Tibial nerve (tissue), 4 donors: ENCODE results near the gene KLHL36. TPM values are rescaled to one million over a fixed set of nuclear protein-coding genes. Genes with fewer than 3 reads are reported as not detected.

Experiments used
- DNase-seq, 2 donors: peaks; one replicate each; pipeline ENCODE4 v3.0.0-alpha.2; 2019; ENCODE audit warnings: low spot score in 2 of 2
- H3K27ac ChIP-seq, 4 donors: fragments of 200-600 bp; sonication (generic) in 3 of 4; one replicate each; pipeline ENCODE4 v1.5.1; 2017 to 2019; ENCODE audit warnings: mild to moderate bottlenecking in 1 of 4
- H3K27me3 ChIP-seq, 2 donors: fragments of 200-600 bp; sonication (generic) in 1 of 2; one replicate each; pipeline versions ENCODE4 v1.5.1 to v1.6.0; 2017 to 2019
- H3K36me3 ChIP-seq, 3 donors: fragments of 200-600 bp; sonication (generic); one replicate each; pipeline ENCODE4 v1.5.1; 2018 to 2019
- H3K4me1 ChIP-seq, 4 donors: fragments of 200-600 bp; sonication (generic) in 3 of 4; one replicate each; pipeline ENCODE4 v1.5.1; 2017 to 2019
- H3K4me3 ChIP-seq, 4 donors: fragments of 200-600 bp; sonication (generic) in 3 of 4; one replicate each; pipeline ENCODE4 v1.5.1; 2017 to 2019; ENCODE audit warnings: mild to moderate bottlenecking in 1 of 4, moderate library complexity in 1 of 4
- H3K9me3 ChIP-seq, 4 donors: fragments of 200-600 bp; sonication (generic) in 3 of 4; one replicate each; pipeline ENCODE4 v1.5.1; 2017 to 2019
- EP300 ChIP-seq, 2 donors: sonication (generic); formaldehyde crosslinking; IDR thresholded peaks; one replicate each; pipeline ENCODE4 v1.6.1; 2017; ENCODE audit warnings: antibody characterized with exemption in 2 of 2, mild to moderate bottlenecking in 1 of 2
- POLR2A ChIP-seq, 2 donors: fragments of 450-650 bp; IDR thresholded peaks; one replicate each; pipeline ENCODE4 v1.6.1; 2017; ENCODE audit warnings: antibody characterized with exemption in 2 of 2, mild to moderate bottlenecking in 2 of 2, moderate library complexity in 2 of 2
- WGBS, 2 donors: methylation state at CpG; one replicate each; pipeline ENCODE4 v1.1.5; 2018; 5-methylcytosine and 5-hydroxymethylcytosine counted together
- total RNA-seq, 4 donors: library from RNA; depleted of rRNA; stranded (reverse); fragments of >200 nt; gene quantifications; one replicate each; pipeline ENCODE4 v1.1.0, GENCODE V29; 2016
- TF ChIP-seq, protein P1 (sequence below), 5 experiments: fragments of 200-600 bp in 3 of 5; fragments of 450-650 bp in 2 of 5; sonication (generic) in 3 of 5; IDR thresholded peaks; one replicate each; pipeline ENCODE4 v1.5.1; 2016 to 2019; ENCODE audit warnings: antibody characterized with exemption in 5 of 5, mild to moderate bottlenecking in 3 of 5, moderate library complexity in 2 of 5

The KLHL36 gene
- total RNA-seq, 4 donors from 2014 or later, result 60.1 to 75.3 (median 66.0) TPM

- Histone ChIP-seq H3K4me1 (peaks cover 0 to 32% (median 5%) of the 10 kb centered on the region in 4 donors), H3K27me3 (no peaks in the 10 kb centered on the region), H3K36me3 (no peaks in the 10 kb centered on the region), H3K4me3 (no peak overlapping the region), H3K9me3 (no peaks in the 10 kb centered on the region), H3K27ac (peak overlapping the region in 1 of 4 donors; percentile 39)
- TF ChIP-seq, protein P1, sequence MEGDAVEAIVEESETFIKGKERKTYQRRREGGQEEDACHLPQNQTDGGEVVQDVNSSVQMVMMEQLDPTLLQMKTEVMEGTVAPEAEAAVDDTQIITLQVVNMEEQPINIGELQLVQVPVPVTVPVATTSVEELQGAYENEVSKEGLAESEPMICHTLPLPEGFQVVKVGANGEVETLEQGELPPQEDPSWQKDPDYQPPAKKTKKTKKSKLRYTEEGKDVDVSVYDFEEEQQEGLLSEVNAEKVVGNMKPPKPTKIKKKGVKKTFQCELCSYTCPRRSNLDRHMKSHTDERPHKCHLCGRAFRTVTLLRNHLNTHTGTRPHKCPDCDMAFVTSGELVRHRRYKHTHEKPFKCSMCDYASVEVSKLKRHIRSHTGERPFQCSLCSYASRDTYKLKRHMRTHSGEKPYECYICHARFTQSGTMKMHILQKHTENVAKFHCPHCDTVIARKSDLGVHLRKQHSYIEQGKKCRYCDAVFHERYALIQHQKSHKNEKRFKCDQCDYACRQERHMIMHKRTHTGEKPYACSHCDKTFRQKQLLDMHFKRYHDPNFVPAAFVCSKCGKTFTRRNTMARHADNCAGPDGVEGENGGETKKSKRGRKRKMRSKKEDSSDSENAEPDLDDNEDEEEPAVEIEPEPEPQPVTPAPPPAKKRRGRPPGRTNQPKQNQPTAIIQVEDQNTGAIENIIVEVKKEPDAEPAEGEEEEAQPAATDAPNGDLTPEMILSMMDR (IDR thresholded peaks at IDR 0.05), result no peak
- no peak for TF ChIP-seq POLR2A (IDR thresholded peaks at IDR 0.05)
- TF ChIP-seq EP300 (IDR thresholded peaks at IDR 0.05), result peak in 1 of 2 donors; percentile 50
- DNase-seq, result no peak
- 50 to 51% methylated on average over 8 of the region's 8 CpGs for WGBS, 2 donors
Measured at GRCh38 chr16:84635702-84636101, 12.6 kb upstream of the KLHL36 start.

DNA sequence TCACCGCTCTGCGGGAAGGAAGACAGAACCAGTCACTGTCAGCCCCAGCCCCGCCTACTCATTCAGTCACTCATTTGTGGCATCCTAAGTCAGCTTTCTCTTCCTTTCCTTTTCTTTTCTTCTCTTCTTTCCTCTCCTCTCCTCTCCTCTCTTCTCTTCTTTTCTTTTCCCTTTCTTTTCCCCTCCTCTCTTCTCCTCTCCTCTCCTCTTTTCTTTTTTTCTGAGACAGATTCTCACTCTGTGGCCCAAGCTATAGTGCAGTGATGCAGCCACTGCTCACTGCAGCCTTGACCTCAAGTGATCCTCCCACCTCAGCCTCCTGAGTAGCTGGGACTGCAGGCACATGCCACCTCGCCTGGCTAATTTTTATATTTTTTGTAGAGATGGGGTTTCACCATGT lies 10.6 kb upstream of the KLHL36 start:
- TF ChIP-seq EP300 (IDR thresholded peaks at IDR 0.05), result no peak
- no peak for TF ChIP-seq POLR2A (IDR thresholded peaks at IDR 0.05)
- TF ChIP-seq, protein P1 (IDR thresholded peaks at IDR 0.05), result no peak
- no peaks in the 10 kb centered on the region for H3K9me3 ChIP-seq
- peaks cover 0 to 45% (median 18%) of the 10 kb centered on the region in 4 donors for H3K4me1 ChIP-seq
- no peak for DNase-seq
- H3K27me3 ChIP-seq, result no peaks in the 10 kb centered on the region
- H3K27ac ChIP-seq, result no peak overlapping the region
- H3K36me3 ChIP-seq, result no peaks in the 10 kb centered on the region
- no peak overlapping the region for H3K4me3 ChIP-seq
- 75 to 78% methylated on average over 4 of the region's 4 CpGs for WGBS, 2 donors

- 76 to 82% methylated on average over 5 to 8 of the region's 8 CpGs for WGBS, 2 donors
- no peak for TF ChIP-seq POLR2A (IDR thresholded peaks at IDR 0.05)
- TF ChIP-seq, protein P1 (IDR thresholded peaks at IDR 0.05), result no peak
- TF ChIP-seq EP300 (IDR thresholded peaks at IDR 0.05), result no peak
Measured at GRCh38 chr16:84638231-84638806, 10.0 kb upstream of the KLHL36 start.

DNA sequence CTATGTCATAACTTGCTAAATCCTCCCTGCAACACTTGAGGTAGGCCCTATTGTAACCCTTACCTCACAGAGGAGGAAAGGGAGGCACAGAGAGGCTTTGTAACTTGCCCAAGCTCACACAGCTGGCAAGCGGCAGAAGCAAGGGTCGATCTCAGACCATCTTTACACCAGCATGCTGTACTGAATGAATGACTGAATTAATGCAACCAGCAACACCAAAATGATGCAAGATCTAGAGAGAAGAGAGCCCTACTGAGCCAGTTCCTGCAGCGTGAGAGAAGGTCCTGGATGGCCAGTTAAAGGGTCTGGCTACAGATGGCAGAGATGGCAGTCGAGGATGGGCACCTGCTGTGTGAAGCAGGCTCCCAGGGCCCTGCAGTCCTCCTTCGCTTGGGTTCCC lies 8.2 kb upstream of the KLHL36 start:
- H3K36me3 ChIP-seq, result no peaks in the 10 kb centered on the region
- H3K4me3 ChIP-seq, result no peak overlapping the region
- no peaks in the 10 kb centered on the region for H3K9me3 ChIP-seq
- H3K4me1 ChIP-seq, result peaks cover 0 to 41% (median 18%) of the 10 kb centered on the region in 4 donors
- no peak for TF ChIP-seq POLR2A (IDR thresholded peaks at IDR 0.05)
- TF ChIP-seq EP300 (IDR thresholded peaks at IDR 0.05), result no peak
- TF ChIP-seq, protein P1 (IDR thresholded peaks at IDR 0.05), result no peak
- H3K27me3 ChIP-seq, result no peaks in the 10 kb centered on the region
- no peak overlapping the region for H3K27ac ChIP-seq
- 90 to 97% methylated on average over 5 of the region's 5 CpGs for WGBS, 2 donors
- no peak for DNase-seq

More at GRCh38 chr16:84638231-84638806, 10.0 kb upstream of the KLHL36 start:
- Histone ChIP-seq H3K9me3 (no peaks in the 10 kb centered on the region), H3K4me1 (peaks cover 0 to 45% (median 21%) of the 10 kb centered on the region in 4 donors), H3K4me3 (no peak overlapping the region), H3K27me3 (no peaks in the 10 kb centered on the region), H3K27ac (no peak overlapping the region), H3K36me3 (no peaks in the 10 kb centered on the region)
- DNase-seq, result no peak

DNA sequence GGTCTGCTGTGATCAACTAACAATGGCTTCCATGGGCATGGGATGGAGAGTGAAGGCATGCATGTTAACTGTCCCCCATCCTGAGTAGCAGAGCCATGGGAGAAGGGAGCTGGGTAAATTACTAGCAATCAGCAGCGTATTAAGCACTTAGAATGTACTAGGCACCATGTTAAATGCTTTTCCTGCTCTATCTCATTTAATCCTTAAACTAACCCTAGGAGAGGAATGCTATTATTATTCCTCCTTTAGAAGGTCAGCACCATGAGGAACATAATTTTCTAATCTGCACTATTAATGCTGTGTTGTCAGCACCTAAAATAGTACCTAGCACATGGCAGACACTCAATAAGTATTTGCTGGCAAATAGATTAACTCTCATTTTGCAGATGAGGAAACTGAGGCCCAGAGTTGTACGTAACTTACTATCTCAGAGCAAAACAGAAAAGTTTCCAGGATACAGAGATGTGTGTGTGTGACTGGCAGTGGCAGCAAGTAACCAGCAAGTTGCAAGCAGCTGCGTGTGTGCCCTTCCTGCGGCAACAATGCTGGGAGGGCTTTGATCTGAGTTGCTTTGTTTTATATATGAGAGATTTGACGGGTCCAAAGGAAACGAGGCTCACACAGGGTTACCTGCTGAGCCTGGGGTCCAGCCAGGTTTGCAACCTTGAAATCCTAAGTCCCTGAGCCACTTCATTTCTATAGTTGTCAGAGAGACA lies 6.5 kb upstream of the KLHL36 start:
- Histone ChIP-seq H3K4me1 (peaks cover 0 to 30% (median 18%) of the 10 kb centered on the region in 4 donors), H3K27me3 (no peaks in the 10 kb centered on the region), H3K36me3 (no peaks in the 10 kb centered on the region), H3K9me3 (no peaks in the 10 kb centered on the region), H3K4me3 (no peak overlapping the region), H3K27ac (peak overlapping the region in 3 of 4 donors; percentile 15 to 71 (median 69))
- DNase-seq, result no peak
- TF ChIP-seq, protein P1 (IDR thresholded peaks at IDR 0.05), result no peak
- TF ChIP-seq POLR2A (IDR thresholded peaks at IDR 0.05), result no peak
- TF ChIP-seq EP300 (IDR thresholded peaks at IDR 0.05), result no peak
- 86 to 87% methylated on average over 6 of the region's 6 CpGs for WGBS, 2 donors
